Stomach (tissue), 9 donors: ENCODE measurements around the gene TBC1D7. TPM values are rescaled to one million over a fixed set of nuclear protein-coding genes. Genes with fewer than 3 reads are reported as not detected.

ENCODE experiments used
- DNase-seq, 2 donors: peaks; one replicate each; pipeline versions ENCODE4 v3.0.0 to v3.0.0-alpha.2; 2013 to 2019
- H3K27ac ChIP-seq, 5 donors: fragments of 200-600 bp in 4 of 5; sonication (generic) in 4 of 5; one replicate each; pipeline ENCODE4 v1.5.1; 2013 to 2019; ENCODE audit warnings: mild to moderate bottlenecking in 1 of 5, moderate library complexity in 1 of 5
- H3K27me3 ChIP-seq, 3 donors: fragments of 200-600 bp; sonication (generic); one replicate each; pipeline ENCODE4 v1.5.1; 2017 to 2019; ENCODE audit warnings: mixed run types in 1 of 3
- H3K36me3 ChIP-seq, 4 donors: fragments of 200-600 bp; sonication (generic); 1 replicate in 3 of 4; 2 replicates in 1 of 4; pipeline ENCODE4 v1.5.1; 2016 to 2019
- H3K4me1 ChIP-seq, 4 donors: fragments of 200-600 bp; sonication (generic); one replicate each; pipeline ENCODE4 v1.5.1; 2016 to 2019
- H3K4me3 ChIP-seq, 4 donors: fragments of 200-600 bp; sonication (generic) in 3 of 4; one replicate each; pipeline ENCODE4 v1.5.1; 2016 to 2019; ENCODE audit warnings: mild to moderate bottlenecking in 1 of 4
- H3K9me3 ChIP-seq, 4 donors: fragments of 200-600 bp; sonication (generic); one replicate each; pipeline ENCODE4 v1.5.1; 2016 to 2019
- CTCF ChIP-seq, 7 experiments: fragments of 450-650 bp in 4 of 7; fragments of 200-600 bp in 3 of 7; sonication (generic) in 3 of 7; IDR thresholded peaks; one replicate each; pipeline ENCODE4 v1.5.1; 2016 to 2019; ENCODE audit warnings: antibody characterized with exemption in 7 of 7, control low read depth in 2 of 7, mild to moderate bottlenecking in 1 of 7
- EP300 ChIP-seq: sonication (generic); formaldehyde crosslinking; IDR thresholded peaks from one replicate; pipeline ENCODE4 v1.6.1; 2017; ENCODE audit warnings: antibody characterized with exemption
- POLR2A ChIP-seq, 4 donors: fragments of 450-650 bp; IDR thresholded peaks; one replicate each; pipeline ENCODE4 v1.6.1; 2016; ENCODE audit warnings: antibody characterized with exemption in 4 of 4, control low read depth in 2 of 4, mild to moderate bottlenecking in 1 of 4, moderate library complexity in 1 of 4
- POLR2AphosphoS5 ChIP-seq, 3 donors: sonication (generic); formaldehyde crosslinking; IDR thresholded peaks; one replicate each; pipeline ENCODE4 v1.6.1; 2016; ENCODE audit warnings: antibody characterized with exemption in 3 of 3
- WGBS, 5 donors: extraction: QIAGEN DNeasy Blood & Tissue Kit in 3 of 5; methylation state at CpG; one replicate each; pipeline versions ENCODE4 v1.1.5 to v1.1.7; 2013 to 2018; 5-methylcytosine and 5-hydroxymethylcytosine counted together
- intact Hi-C: fragments of 100-400 bp; cut with DNase I; formaldehyde crosslinking; loops from one replicate; pipeline ENCODE4 v1.15.1; 2023; ENCODE audit warnings: low total_unique reads
- polyA plus RNA-seq, 3 donors: library from polyadenylated mRNA; stranded (reverse); fragments of 200-250 nt; gene quantifications; one replicate each; pipeline ENCODE4 v1.2.3, GENCODE V29; 2013
- total RNA-seq, 5 donors: library from RNA; depleted of rRNA; stranded (reverse); fragments of >200 nt; gene quantifications; one replicate each; pipeline versions ENCODE4 v1.1.0 to v1.2.3, GENCODE V29; 2014 to 2016
- donor health status: healthy with polysubstance abuse.
- donor health status: Bipolar disorder and iron deficiency.
- donor health status: healthy.

TBC1D7 gene
- total and polyA plus RNA-seq, 8 donors: 2.7 to 20.4 (median 9.6) TPM; not detected in 1

- 26 to 40% (median 31%) methylated on average over 3 of the region's 3 CpGs for WGBS, 5 donors
- Histone ChIP-seq H3K4me3 (no peak overlapping the region), H3K27me3 (no peaks in the 10 kb centered on the region), H3K36me3 (no peaks in the 10 kb centered on the region), H3K4me1 (peaks cover 0 to 8% (median 0%) of the 10 kb centered on the region in 4 donors), H3K27ac (no peak overlapping the region), H3K9me3 (no peaks in the 10 kb centered on the region)
- intact Hi-C loops: loop anchor here (10.0 kb wide), 1 partner anchor 420 kb away; no protein-coding TSS in a partner anchor
- no peak for TF ChIP-seq POLR2AphosphoS5 (IDR thresholded peaks at IDR 0.05)
- TF ChIP-seq CTCF (IDR thresholded peaks at IDR 0.05): no peak
- no peak for TF ChIP-seq POLR2A (IDR thresholded peaks at IDR 0.05)
- TF ChIP-seq EP300: no peak
- peak in 1 of 2 donors; percentile 34 for DNase-seq
These were observed 6.6 kb upstream of the TBC1D7 start for GRCh38 chr6:13334953-13335352.

- no peaks in the 10 kb centered on the region for H3K27me3 ChIP-seq
- TF ChIP-seq CTCF (IDR thresholded peaks at IDR 0.05) (no peak), EP300 (no peak), POLR2AphosphoS5 (IDR thresholded peaks at IDR 0.05) (no peak), POLR2A (IDR thresholded peaks at IDR 0.05) (no peak)
- no peak for DNase-seq
- intact Hi-C loops: loop anchor here (10.0 kb wide), 1 partner anchor 418 kb away; no protein-coding TSS in a partner anchor
- 70 to 90% (median 82%) methylated on average over 2 of the region's 2 CpGs for whole genome bisulfite sequencing, 5 donors
- no peak overlapping the region for H3K4me3 ChIP-seq
- H3K27ac ChIP-seq: no peak overlapping the region
- no peaks in the 10 kb centered on the region for H3K36me3 ChIP-seq
- H3K9me3 ChIP-seq: no peaks in the 10 kb centered on the region
- H3K4me1 ChIP-seq: peaks cover 0 to 20% (median 9%) of the 10 kb centered on the region in 4 donors
These were observed 4.0 kb upstream of the TBC1D7 start for GRCh38 chr6:13332349-13332706.

- no peaks in the 10 kb centered on the region for H3K36me3 ChIP-seq
- intact Hi-C loops: loop anchor here (10.0 kb wide), 1 partner anchor 417 kb away; no protein-coding TSS in a partner anchor
- H3K9me3 ChIP-seq: no peaks in the 10 kb centered on the region
These were observed 3.4 kb upstream of the TBC1D7 start for GRCh38 chr6:13331516-13332348.

GRCh38 chr6:13328875-13329183, 492 bp upstream of the TBC1D7 start:
- DNase-seq: no peak
- TF ChIP-seq EP300 (no peak), POLR2AphosphoS5 (IDR thresholded peaks at IDR 0.05) (no peak), CTCF (IDR thresholded peaks at IDR 0.05) (no peak), POLR2A (IDR thresholded peaks at IDR 0.05) (no peak)
- H3K4me3 ChIP-seq: peak overlapping the region; percentile 73 to 82 (median 81)
- H3K36me3 ChIP-seq: peaks cover 12 to 20% (median 18%) of the 10 kb centered on the region in 4 donors
- H3K9me3 ChIP-seq: no peaks in the 10 kb centered on the region
- 0 to 5% (median 2%) methylated on average over 2 of the region's 2 CpGs for WGBS, 5 donors
- peak overlapping the region; percentile 91 to 98 (median 95) for H3K27ac ChIP-seq
- H3K4me1 ChIP-seq: peaks cover 0 to 27% (median 12%) of the 10 kb centered on the region in 4 donors
- H3K27me3 ChIP-seq: no peaks in the 10 kb centered on the region
- intact Hi-C loops: no loop called here

More at GRCh38 chr6:13331516-13332348, 3.4 kb upstream of the TBC1D7 start:
- Histone ChIP-seq H3K4me3 (no peak overlapping the region), H3K27ac (no peak overlapping the region), H3K27me3 (no peaks in the 10 kb centered on the region), H3K4me1 (peaks cover 0 to 21% (median 12%) of the 10 kb centered on the region in 4 donors)
- 46 to 51% (median 49%) methylated on average over 13 of the region's 13 CpGs for WGBS, 5 donors
- TF ChIP-seq POLR2A (IDR thresholded peaks at IDR 0.05) (no peak), CTCF (IDR thresholded peaks at IDR 0.05) (peak in 4 of 7 experiments; percentile 30 to 70 (median 60)), POLR2AphosphoS5 (IDR thresholded peaks at IDR 0.05) (no peak)
- DNase-seq: peak in 1 of 2 donors; percentile 41
